Osteocyte (in vitro differentiated cells): ENCODE data around the gene TTN. TPM values are rescaled to one million over a fixed set of nuclear protein-coding genes. Genes with fewer than 3 reads are reported as not detected.

Experiments used
- DNase-seq: peaks from one replicate; pipeline ENCODE4 v3.0.0; 2021; ENCODE audit warnings: mixed read lengths; ENCODE audit not compliant: unreplicated experiment; ENCODE audit errors: extremely low spot score
- H3K27ac Mint-ChIP-seq: one replicate; pipeline ENCODE4 v1.8.0; 2021; ENCODE audit warnings: mild to moderate bottlenecking, mixed read lengths; ENCODE audit not compliant: unreplicated experiment
- H3K27me3 Mint-ChIP-seq: one replicate; pipeline ENCODE4 v1.8.0; 2021; ENCODE audit warnings: mixed read lengths; ENCODE audit not compliant: unreplicated experiment
- H3K36me3 Mint-ChIP-seq: one replicate; pipeline ENCODE4 v1.8.0; 2021; ENCODE audit warnings: mixed read lengths; ENCODE audit not compliant: unreplicated experiment
- H3K4me1 Mint-ChIP-seq: one replicate; pipeline ENCODE4 v1.8.0; 2021; ENCODE audit warnings: mixed read lengths; ENCODE audit not compliant: unreplicated experiment
- H3K4me3 Mint-ChIP-seq: one replicate; pipeline ENCODE4 v1.8.0; 2021; ENCODE audit warnings: mild to moderate bottlenecking, moderate library complexity, mixed read lengths; ENCODE audit not compliant: unreplicated experiment
- H3K9me3 Mint-ChIP-seq: one replicate; pipeline ENCODE4 v1.8.0; 2021; ENCODE audit warnings: mixed read lengths; ENCODE audit not compliant: unreplicated experiment
- CTCF ChIP-seq: fragments of 200-600 bp; sonication (generic); IDR thresholded peaks from 2 replicates; pipeline ENCODE4 v1.5.0; 2021; ENCODE audit warnings: antibody characterized with exemption, mild to moderate bottlenecking, moderate library complexity
- total RNA-seq: library from RNA; stranded (reverse); gene quantifications from 2 replicates; pipeline ENCODE4 v1.2.1, GENCODE V29; 2021

Gene TTN
- total RNA-seq, 1 donor from 2014 or later, result not detected

- peaks cover 42% of the 10 kb centered on the region for H3K36me3 Mint-ChIP-seq
- no peaks in the 10 kb centered on the region for H3K9me3 Mint-ChIP-seq
- H3K27ac Mint-ChIP-seq, result no peak overlapping the region
- no peaks in the 10 kb centered on the region for H3K4me1 Mint-ChIP-seq
- no peak overlapping the region for H3K4me3 Mint-ChIP-seq
- no peak for TF ChIP-seq CTCF
- no peak for DNase-seq
- H3K27me3 Mint-ChIP-seq, result no peaks in the 10 kb centered on the region
Measured at GRCh38 chr2:178506101-178506500, 301.1 kb downstream of the TTN start.

DNA sequence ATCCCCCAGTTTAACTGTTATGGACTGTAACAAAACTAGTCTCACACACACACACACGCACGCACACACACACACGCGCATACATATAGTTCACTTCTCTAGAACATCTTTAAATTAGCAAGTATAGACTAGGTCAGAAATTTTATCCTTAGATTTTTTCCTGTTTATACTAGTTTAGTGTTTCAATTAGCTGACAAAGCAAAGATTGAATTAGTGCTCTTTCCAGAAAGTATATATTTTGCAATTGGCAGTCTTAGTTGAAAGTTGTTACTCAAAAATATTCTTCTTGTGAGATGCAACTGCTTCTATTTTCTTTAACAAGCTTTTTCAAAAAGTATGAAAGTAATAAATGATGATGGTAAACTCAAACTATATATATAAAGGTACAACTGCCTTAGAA is 304.5 kb downstream of the TTN start:
- no peaks in the 10 kb centered on the region for H3K27me3 Mint-ChIP-seq
- no peak for DNase-seq
- H3K27ac Mint-ChIP-seq, result no peak overlapping the region
- no peaks in the 10 kb centered on the region for H3K9me3 Mint-ChIP-seq
- no peaks in the 10 kb centered on the region for H3K4me1 Mint-ChIP-seq
- peaks cover 55% of the 10 kb centered on the region for H3K36me3 Mint-ChIP-seq
- no peak for TF ChIP-seq CTCF
- H3K4me3 Mint-ChIP-seq, result no peak overlapping the region

DNA sequence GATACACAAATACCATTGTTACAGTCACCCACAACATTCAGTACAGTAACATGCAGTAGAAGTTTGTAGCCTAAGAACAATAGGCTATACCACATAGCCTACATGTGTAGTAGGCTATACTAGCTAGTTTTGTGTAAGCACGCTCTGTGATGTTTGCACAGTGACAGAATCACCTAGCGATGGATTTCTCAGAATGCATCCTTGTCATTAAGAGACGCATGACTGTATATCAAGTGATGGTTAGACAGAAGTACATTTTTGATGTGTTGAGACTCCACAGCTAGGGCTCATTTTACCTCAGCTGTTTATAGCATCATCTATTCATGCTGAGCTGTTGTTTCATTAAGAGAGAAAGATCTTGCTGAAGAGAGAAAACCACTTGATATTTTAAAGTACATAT is 307.6 kb downstream of the TTN start:
- no peaks in the 10 kb centered on the region for H3K4me1 Mint-ChIP-seq
- no peak for TF ChIP-seq CTCF
- no peak overlapping the region for H3K4me3 Mint-ChIP-seq
- H3K27me3 Mint-ChIP-seq, result no peaks in the 10 kb centered on the region
- no peak for DNase-seq
- H3K36me3 Mint-ChIP-seq, result peaks cover 60% of the 10 kb centered on the region
- H3K9me3 Mint-ChIP-seq, result no peaks in the 10 kb centered on the region
- no peak overlapping the region for H3K27ac Mint-ChIP-seq

DNA sequence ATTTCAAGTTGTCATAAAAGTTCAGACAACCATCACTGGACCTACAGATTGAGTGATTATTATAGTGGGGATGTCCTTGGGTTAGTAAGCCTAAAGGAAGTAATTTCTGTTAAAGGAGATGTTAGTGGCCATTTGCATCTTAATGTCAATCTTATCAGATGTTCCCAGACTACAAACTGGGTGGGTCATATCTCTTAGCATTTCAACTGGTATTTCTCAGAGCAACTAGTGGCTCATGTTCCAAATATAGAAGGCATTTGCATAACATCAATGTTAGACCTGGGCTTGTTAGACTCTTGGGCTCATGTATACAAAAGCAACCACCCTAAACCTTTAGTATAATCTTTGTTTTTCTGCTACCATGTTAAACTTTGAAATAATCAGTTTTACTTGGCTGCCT is 309.1 kb downstream of the TTN start:
- H3K4me3 Mint-ChIP-seq, result no peak overlapping the region
- no peak for TF ChIP-seq CTCF
- H3K27me3 Mint-ChIP-seq, result no peaks in the 10 kb centered on the region
- no peaks in the 10 kb centered on the region for H3K4me1 Mint-ChIP-seq
- H3K27ac Mint-ChIP-seq, result no peak overlapping the region
- DNase-seq, result no peak
- no peaks in the 10 kb centered on the region for H3K9me3 Mint-ChIP-seq
- peaks cover 61% of the 10 kb centered on the region for H3K36me3 Mint-ChIP-seq

- peaks cover 55% of the 10 kb centered on the region for H3K36me3 Mint-ChIP-seq
- DNase-seq, result no peak
- no peaks in the 10 kb centered on the region for H3K9me3 Mint-ChIP-seq
- no peak overlapping the region for H3K27ac Mint-ChIP-seq
- H3K4me1 Mint-ChIP-seq, result no peaks in the 10 kb centered on the region
- H3K4me3 Mint-ChIP-seq, result no peak overlapping the region
- H3K27me3 Mint-ChIP-seq, result no peaks in the 10 kb centered on the region
- TF ChIP-seq CTCF, result no peak
Measured at GRCh38 chr2:178496049-178496448, 311.2 kb downstream of the TTN start.
